ENCODE data around the gene TMEM270.
A peak's percentile ranks its signal among the peaks of the same experiment; 100 is the strongest.
"Not testable (repeated sequence)": the region's sequence is repeated elsewhere in the genome, so short reads cannot be mapped to it uniquely, and the experiment has no call there.

The TMEM270 gene, protein sequence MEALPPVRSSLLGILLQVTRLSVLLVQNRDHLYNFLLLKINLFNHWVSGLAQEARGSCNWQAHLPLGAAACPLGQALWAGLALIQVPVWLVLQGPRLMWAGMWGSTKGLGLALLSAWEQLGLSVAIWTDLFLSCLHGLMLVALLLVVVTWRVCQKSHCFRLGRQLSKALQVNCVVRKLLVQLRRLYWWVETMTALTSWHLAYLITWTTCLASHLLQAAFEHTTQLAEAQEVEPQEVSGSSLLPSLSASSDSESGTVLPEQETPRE

DNA sequence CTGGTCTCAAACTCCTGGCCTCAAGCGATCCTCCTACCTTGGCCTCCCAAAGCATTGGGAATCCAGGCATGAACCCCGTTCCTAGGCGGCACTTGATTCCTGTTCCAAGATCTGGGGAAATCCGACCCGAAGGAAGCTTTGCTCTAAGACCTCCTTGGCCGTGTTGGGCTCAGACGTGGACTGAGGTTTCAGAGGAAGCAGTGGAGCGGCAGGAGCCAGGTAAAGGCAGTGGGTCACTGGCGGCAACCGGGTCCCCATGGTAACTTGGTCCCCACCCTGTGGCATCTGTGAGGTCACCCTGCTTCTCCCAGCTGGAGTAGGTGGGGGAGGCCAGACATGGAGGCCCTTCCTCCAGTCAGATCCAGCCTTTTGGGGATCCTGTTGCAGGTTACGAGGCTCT lies at the start of gene TMEM270:
TSS of gene TMEM270 (plus strand) at position 301 of the 400 bp plus-strand sequence. CDS start at position 337, 36 bp downstream.
- DNase-seq (ENCODE audit: low spot score) = no peak
- CTCF ChIA-PET = interaction anchor here (0.6 kb wide), 1 partner anchor 207 kb away, joined by 3 read pairs; no protein-coding TSS in a partner anchor
- POLR2A ChIA-PET (ENCODE audit: low non-redundant PET) = no interaction called here
- H3K27ac ChIP-seq = no peak within 1 kb of the TSS
- no peak for TF ChIP-seq CTCF (conservative IDR thresholded peaks at IDR 0.05; ENCODE audit: low read depth)

GRCh38 chr7:73811760-73812168 lies 49.2 kb upstream of the TMEM270 start:
- H3K27ac ChIP-seq = no peak overlapping the region
- CTCF ChIA-PET = interaction anchor here (0.6 kb wide), 1 partner anchor 178 kb away, joined by 3 read pairs; no protein-coding TSS in a partner anchor
- POLR2A ChIA-PET (ENCODE audit: low non-redundant PET) = no interaction called here
- TF ChIP-seq CTCF (conservative IDR thresholded peaks at IDR 0.05; ENCODE audit: low read depth) = peak; percentile 72
- no peak for DNase-seq (ENCODE audit: low spot score)

DNA sequence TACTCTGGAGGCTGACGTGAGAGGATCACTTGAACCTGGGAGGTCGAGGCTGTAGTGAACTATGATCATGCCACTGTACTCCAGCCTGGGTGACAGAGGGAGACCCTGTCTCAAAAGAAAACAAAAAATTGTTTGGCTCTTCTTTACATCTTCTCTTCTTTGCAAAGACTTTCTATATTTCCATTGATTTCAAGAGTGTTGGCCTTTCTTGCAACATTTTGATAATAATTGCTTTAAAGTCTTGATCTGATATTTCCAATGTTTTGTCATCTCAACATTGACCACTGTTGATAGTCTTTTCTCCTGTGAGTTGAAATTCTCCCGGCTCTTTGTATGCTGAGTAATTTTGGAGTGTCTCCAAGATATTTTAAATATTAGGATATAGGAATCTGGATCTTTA lies 48.0 kb upstream of the TMEM270 start:
- ChIA-PET CTCF (no interaction called here), POLR2A (ENCODE audit: low non-redundant PET) (no interaction called here)
- no peak for TF ChIP-seq CTCF (conservative IDR thresholded peaks at IDR 0.05; ENCODE audit: low read depth)
- DNase-seq (ENCODE audit: low spot score) = no peak
- H3K27ac ChIP-seq = no peak overlapping the region

DNA sequence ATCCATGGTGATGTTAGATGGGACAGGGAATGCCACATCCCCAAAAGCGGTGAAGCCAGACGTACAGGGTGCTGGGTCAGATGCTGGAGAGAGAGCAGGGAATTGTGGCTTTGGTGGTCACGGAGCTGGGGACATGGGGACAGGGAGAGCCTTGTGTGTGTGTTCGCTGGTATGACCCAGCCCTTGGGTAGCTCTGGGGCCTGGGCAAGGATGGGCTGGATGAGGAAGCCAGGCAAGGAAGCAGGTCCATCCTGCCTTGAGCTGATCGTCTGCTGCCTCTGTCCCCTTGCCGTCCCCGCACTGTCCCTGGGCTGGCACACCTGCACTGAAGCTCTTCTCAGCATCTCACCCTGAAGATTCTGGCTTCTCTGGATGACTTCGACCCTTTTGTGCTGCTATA lies 45.5 kb upstream of the TMEM270 start:
- ChIA-PET POLR2A (ENCODE audit: low non-redundant PET) (no interaction called here), CTCF (interaction anchor here (0.5 to 0.7 kb wide), 2 partner anchors 40 to 42 kb away, joined by 3 to 4 read pairs; no protein-coding TSS in a partner anchor)
- no peak for TF ChIP-seq CTCF (conservative IDR thresholded peaks at IDR 0.05; ENCODE audit: low read depth)
- no peak overlapping the region for H3K27ac ChIP-seq
- DNase-seq (ENCODE audit: low spot score) = no peak

DNA sequence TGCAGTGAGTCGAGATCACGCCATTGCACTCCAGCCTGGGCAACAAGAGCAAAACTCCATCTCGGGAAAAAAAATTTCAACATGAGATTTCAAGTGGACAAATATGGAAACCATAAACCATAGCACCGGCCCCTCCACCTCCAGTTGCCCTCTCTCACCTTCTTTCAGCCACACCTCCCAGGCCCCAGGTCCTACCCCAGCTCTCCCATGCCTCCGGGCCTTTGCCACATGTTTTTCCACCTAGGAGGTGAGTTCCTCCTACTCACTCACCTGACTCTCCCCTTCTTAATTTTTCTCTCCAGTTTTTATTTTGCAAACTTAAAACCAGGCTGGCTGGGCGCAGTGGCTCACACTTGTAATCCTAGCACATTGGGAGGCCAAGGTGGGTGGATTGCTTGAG lies 43.8 kb upstream of the TMEM270 start:
- DNase-seq (ENCODE audit: low spot score) = no peak
- H3K27ac ChIP-seq = 0 out of 2 replicates have a peak overlapping the region, but pooled peaks have one; percentile 1
- no peak for TF ChIP-seq CTCF (conservative IDR thresholded peaks at IDR 0.05; ENCODE audit: low read depth)
- ChIA-PET CTCF (interaction anchor here (0.6 kb wide), 1 partner anchor 51 kb away, joined by 6 read pairs; no protein-coding TSS in a partner anchor), POLR2A (ENCODE audit: low non-redundant PET) (no interaction called here)

DNA sequence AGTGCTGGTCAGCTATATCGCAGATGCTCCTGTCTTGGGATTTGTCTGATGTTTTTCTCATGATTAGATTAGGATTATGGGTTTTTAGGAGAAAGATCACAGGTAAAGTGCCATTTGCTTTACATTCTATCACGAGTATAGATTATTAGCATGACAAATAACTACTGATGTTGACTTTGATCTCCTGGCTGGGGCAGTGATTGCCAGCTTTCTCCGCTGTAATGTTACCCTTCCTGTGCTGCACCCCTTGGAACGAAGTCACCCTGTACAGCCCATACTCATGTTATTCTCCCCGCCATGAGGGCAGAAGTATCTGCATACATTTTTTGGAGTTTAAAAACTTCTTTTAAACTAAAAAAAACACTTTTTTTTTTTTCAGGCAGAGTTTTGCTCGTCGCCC lies 40.9 kb upstream of the TMEM270 start:
- CTCF ChIA-PET = interaction anchor here (0.7 kb wide), 1 partner anchor 83 kb away, joined by 3 read pairs; no protein-coding TSS in a partner anchor
- no peak overlapping the region for H3K27ac ChIP-seq
- POLR2A ChIA-PET (ENCODE audit: low non-redundant PET) = no interaction called here
- DNase-seq (ENCODE audit: low spot score) = no peak
- no peak for TF ChIP-seq CTCF (conservative IDR thresholded peaks at IDR 0.05; ENCODE audit: low read depth)

DNA sequence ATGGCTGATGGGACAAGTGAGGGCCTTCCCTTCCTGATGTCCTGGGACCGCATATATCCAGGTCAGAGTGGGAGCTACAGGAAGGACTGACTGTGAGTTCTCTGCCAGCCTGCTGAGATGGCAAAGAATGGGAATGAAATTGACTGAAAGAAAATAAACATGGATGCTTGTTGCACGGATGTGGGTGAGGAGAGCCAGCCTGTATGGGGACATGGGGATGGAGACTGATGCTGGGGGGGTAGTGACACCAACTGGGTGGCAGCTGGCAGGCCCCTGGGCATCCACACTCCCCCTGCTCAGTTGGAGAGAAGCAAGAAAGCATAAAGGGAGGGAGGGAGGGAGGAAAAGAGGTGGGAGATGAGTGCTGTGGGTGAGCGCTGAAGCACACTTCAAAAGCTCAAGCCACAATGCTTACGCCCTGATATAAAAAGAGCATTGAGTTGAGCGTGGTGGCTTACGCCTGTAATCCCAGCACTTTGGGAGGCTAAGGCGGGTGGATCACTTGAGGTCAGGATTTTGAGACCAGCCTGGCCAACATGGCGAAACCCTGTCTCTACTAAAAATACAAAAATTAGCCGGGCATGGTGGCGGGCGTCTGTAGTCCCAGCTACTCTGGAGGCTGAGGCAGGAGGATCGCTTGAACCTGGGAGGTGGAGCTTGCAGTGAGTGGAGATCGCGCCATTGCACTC lies 39.2 kb upstream of the TMEM270 start:
- CTCF ChIA-PET; DNase-seq (ENCODE audit: low spot score): not testable (repeated sequence)
- POLR2A ChIA-PET (ENCODE audit: low non-redundant PET) = interaction anchor here (0.7 to 1.1 kb wide), 2 partner anchors 10 to 20 kb away, joined by 3 to 4 read pairs; partner anchors contain the start of gene METTL27
- H3K27ac ChIP-seq = peak overlapping the region; percentile 93

Data from RWPE1 (cell line).